ENCODE results near the gene SPDYE5.
"Not testable (repeated sequence)": the region's sequence is repeated elsewhere in the genome, so short reads cannot be mapped to it uniquely, and the experiment has no call there.

The SPDYE5 gene, protein sequence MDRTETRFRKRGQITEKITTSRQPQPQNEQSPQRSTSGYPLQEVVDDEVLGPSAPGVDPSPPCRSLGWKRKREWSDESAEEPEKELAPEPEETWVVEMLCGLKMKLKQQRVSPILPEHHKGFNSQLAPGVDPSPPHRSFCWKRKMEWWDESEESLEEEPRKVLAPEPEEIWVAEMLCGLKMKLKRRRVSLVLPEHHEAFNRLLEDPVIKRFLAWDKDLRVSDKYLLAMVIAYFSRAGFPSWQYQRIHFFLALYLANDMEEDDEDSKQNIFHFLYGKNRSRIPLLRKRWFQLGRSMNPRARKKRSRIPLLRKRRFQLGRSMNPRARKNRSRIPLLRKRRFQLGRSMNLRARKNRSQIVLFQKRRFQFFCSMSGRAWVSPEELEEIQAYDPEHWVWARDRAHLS

DNA sequence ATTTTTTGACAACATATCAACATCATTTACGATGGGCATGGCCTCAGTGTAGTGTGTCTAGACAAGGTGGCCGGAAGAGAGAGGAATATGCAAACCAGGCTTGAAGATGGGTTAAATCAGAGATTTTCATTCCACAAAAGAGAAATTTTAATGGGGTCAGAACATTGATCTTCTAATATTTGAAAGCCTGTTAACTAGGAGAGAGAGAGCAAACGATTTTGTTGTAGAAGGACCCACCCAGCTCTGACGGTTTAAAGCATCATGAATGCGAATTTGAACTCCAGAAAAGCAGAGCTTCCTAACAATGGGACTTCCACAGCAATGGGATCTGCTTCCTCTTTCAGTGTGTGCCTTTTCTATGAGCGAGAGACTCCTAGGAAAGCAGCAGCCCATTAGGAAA lies at the start of gene SPDYE5:
TSS of gene SPDYE5 (plus strand) at position 301 of the 400 bp plus-strand sequence. CDS start 1,728 bp downstream, outside the sequence.
- not testable (repeated sequence) for DNase-seq (ENCODE audit: low read depth); H3K4me3 ChIP-seq (ENCODE audit: low read depth, low read length)

DNA sequence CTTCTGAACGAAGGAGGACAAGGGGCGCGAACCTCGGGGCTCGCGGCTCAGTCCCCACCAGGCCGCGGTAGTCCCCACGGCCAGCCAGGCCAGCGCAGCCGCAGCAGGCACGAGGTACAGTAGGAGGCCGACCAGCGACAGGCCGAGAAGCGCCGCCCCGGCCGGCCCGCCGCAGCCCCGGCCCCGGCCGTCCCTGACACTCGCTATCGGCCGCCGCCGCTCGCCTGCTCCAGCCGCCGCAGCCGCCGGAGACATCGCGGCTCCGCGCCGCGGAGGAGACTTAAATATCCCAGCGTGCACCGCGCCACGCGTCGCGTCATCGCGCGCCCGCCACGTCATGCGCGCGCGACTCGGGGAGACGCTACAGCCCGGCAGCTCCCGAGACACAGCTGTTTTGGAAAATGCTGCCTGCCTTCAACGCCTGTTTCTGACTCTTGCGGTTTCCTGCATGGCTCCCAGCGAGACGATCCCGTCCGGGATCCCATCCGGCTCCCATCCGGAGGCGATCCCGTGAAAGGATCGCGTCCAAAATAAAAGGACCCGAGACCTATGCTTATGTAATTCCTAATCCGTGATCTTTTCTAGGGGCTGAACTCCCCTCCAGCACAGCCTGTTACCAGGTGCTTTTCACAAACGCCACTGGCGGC lies 49.5 kb upstream of the SPDYE5 start:
- not testable (repeated sequence) for DNase-seq (ENCODE audit: low read depth)
- H3K4me3 ChIP-seq (ENCODE audit: low read depth, low read length): peak overlapping the region; percentile 46

DNA sequence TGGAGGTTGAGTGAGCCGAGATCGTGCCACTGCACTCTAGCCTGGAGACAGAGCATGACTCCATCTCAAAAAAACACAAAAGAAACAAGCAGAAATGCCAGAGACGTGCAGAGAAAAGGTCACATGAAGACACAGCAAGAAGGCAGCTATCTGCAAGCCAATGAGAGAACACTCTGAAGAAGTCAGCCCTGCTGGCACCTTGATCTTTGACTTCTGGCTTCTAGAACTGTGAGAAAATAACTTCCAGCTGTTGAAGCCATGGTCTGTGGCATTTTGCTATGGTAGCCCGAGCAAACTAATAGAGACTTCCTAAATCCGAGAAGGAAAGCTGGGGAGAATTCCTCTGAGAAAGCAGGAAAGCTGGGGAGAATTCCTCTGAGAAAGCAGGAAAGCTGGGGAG lies 42.2 kb upstream of the SPDYE5 start:
- H3K4me3 ChIP-seq (ENCODE audit: low read depth, low read length); DNase-seq (ENCODE audit: low read depth): not testable (repeated sequence)

DNA sequence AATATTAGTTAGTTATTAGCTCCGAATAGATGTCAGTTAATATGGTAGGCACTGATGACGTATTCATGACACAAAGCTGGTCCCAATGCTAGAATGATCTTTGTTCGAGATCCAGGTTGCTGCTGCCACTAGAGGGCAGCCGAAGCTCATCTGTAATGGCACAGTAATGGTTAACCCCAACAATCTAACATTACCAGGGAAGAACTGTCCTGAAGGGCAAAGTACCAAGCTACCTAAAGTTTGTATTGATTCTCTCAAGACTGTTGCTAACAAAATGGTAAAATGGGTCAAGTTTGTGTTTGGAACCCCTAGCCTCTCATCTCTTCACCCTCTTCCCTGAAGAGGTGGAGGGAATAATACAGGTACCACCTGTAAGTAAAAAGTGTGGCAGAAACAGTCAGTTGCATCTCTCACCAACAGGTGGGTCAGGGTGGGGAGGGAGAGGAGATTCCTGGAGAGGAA lies 39.6 kb upstream of the SPDYE5 start:
- DNase-seq (ENCODE audit: low read depth); H3K4me3 ChIP-seq (ENCODE audit: low read depth, low read length): not testable (repeated sequence)

DNA sequence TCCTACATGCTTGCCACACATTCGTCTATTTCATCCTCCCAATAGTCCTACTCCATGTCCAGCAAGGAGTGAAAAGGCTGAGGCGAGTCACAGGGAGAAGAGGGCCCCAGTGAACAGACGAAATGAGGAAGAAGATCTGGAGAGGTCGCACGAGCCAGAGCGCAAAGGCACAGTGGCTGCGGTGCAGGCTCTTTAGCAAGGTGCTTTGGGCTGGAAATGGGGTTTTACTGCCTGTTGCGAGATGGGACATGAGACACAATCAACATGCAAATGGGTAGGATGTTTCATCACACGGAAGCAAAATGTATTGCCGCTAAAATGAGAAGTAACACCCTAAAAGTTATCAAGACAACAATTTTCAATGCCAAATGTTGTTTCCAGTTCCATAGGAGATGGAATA lies 35.7 kb upstream of the SPDYE5 start:
- H3K4me3 ChIP-seq (ENCODE audit: low read depth, low read length); DNase-seq (ENCODE audit: low read depth): not testable (repeated sequence)

DNA sequence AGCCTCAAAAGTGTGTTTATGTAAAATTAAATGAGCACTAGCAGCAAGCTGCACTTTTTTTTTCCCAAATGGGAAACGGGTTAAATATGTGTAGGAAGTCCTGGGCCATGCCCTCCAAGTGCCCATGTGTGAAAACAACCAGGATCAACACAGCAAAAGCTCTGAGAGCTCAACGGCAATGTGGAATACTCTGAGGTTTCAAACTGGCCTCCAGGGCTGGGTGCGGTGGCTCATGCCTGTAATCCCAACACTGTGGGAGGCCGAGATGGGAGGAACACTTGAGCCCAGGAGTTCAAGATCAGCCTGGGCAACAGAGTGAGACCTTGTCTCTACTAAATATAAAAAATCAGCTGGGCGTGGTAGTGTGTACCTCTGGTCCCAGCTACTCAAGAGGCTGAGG lies 34.1 kb upstream of the SPDYE5 start:
- H3K4me3 ChIP-seq (ENCODE audit: low read depth, low read length); DNase-seq (ENCODE audit: low read depth): not testable (repeated sequence)

DNA sequence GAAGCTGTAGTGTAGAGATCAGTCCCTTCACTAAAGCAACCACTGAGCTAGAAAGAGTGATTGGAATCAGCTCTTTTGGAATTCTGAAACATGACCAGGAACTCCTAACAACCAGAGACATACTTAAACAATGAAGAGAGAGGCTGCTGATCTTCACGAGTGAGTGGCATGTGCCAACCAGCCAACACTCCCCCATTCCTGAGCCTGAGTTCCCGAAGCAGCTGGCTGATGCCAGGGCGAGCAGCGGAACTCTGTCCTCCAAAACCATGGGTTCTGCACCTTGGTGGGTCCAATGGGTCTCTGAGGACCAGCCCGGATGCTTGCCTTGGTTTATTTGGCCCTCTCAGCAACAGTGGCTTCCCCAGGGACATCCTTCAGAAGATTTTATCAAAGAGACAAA lies 31.6 kb upstream of the SPDYE5 start:
- not testable (repeated sequence) for H3K4me3 ChIP-seq (ENCODE audit: low read depth, low read length); DNase-seq (ENCODE audit: low read depth)

DNA sequence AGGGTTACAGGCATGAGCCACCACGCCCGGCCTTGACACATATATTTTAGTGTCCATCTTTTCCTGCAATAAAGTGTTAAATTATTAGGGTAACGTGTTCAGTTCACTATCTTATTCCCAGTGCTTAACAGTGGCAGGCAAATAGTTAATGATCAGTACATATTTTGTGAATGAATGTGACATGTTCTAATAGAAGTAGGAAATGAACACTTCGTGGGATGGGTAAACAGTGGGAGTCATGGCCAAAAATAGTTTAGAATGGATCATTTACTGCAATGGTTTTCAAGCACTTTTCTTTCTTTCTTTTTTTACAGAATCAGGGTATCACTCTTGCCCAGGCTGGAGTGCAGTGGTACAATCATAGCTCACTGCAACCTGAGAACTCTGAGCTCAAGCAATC lies 22.0 kb upstream of the SPDYE5 start:
- H3K4me3 ChIP-seq (ENCODE audit: low read depth, low read length); DNase-seq (ENCODE audit: low read depth): not testable (repeated sequence)

DNA sequence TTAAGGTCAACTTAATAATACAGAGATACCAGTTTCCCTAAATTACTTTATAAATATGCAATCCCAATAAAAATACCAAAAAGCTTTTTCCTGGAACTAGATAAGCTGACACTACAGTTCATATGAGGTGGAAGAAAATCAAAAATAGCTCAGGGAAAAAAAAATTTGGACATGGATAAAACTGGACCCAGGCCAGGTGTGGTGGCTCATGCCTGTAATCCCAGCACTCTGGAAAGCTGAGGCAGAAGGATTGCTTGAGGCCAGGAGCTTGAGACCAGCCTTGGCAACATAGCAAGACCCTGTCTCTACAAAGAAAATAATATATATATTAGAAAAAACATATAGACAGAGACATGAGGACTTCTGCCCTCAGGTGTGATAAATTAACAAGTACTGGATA lies 14.7 kb upstream of the SPDYE5 start:
- DNase-seq (ENCODE audit: low read depth); H3K4me3 ChIP-seq (ENCODE audit: low read depth, low read length): not testable (repeated sequence)

DNA sequence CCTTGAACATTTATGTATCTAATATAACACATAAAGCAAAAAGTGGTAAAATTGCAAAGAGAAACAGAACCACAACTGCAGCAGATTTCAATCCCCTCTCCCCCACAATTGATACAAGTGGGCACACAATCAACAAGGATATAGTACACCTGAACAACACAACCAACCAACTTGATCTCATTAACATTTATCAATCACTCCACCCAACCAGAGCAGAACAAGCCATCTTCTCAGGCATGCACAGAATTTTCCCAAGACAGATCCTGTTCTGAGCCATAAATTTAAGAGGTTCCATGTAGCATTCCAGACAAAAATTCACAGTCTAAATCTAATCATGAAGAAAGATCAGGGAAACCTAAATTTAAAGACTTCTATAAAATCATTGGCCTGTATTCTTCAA lies 11.8 kb upstream of the SPDYE5 start:
- H3K4me3 ChIP-seq (ENCODE audit: low read depth, low read length); DNase-seq (ENCODE audit: low read depth): not testable (repeated sequence)

DNA sequence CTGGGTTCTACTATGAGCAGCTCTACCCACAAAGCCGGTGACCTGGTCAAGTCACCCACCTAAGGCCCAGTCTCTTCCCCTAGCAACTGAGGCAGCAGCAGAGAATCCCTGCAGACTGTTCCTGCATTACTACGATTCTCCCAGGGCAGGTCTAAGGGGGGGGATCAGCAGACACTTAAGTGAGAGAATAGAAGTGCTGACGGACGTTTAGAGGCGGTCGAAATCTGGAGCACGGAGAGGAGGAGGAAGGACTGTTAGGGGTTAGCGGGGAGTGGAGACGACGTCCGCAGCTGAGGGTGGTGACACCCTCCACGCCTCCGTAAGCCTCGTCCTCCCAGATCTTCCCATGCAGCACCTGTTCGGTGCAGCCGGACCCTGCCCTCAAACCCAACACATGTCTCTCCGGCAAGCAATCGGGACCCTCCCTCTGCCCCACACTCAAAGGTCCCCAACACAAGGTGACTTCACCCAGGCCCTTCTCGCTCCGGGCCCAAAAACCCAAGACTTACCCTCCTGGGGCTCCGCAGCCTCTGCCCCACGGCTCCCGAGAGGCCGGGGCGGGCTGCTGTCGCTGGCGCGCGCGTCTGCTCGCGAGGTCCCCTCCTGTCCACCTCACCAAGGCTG lies 6.7 kb upstream of the SPDYE5 start:
- not testable (repeated sequence) for DNase-seq (ENCODE audit: low read depth)
- peak overlapping the region; percentile 71 for H3K4me3 ChIP-seq (ENCODE audit: low read depth, low read length)

DNA sequence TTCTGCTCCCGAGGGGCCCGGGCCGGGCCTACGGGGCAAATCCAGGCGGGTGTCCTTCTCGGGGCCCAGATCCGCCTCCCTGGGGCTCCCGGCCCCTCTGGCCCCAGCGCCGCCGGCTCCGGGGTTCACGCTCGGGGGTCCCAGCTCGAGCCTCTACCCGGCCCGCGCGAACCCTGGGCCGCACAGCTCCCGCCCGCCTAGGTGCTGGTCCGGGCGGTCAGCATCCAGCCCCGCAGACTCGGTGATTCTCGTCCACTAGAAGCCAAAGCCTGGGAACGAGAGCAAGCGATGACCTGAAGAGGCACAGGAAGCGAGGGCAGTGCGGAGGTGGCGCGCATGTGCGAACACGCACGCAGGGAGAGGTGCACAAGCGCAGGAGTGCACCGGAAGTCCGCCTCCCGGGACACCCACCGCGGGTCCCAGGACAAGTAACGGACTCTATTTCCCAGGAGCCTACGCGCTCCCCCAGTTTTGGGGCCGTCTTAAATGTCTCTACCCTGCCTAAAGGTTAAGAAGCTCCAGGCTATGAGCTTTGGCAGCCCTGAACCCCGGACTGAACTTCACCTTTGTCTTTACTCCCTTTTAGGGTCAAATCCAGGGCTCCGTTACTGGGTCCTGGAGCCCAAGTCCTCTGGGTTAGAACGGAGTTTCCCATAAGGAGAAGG lies 6.0 kb upstream of the SPDYE5 start, which contains the start of gene POM121C:
TSS of gene POM121C (minus strand) at position 321 of the 665 bp plus-strand sequence. CDS start 44,803 bp downstream, outside the sequence.
- peak; percentile 69 for DNase-seq (ENCODE audit: low read depth)
- H3K4me3 ChIP-seq (ENCODE audit: low read depth, low read length): peak within 1 kb of the TSS; percentile 71

DNA sequence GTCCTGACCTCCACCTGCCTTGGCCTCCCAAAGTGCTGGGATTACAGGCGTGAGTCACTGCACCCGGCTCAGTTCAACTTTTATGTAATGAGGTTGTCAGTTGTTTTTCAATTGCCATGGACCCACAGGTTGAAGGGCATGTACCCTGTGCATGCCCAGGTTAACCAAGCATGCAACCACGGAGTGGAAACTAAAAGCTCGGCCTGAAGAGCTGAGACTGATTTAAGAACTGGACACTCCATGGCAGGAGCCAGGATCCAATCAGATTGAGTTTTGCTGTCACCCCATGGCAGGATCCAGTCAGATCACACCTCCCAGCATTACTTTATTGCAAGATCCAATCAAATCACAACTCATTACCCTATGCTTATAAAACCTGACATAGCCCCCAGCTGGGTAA lies 16.9 kb downstream of the SPDYE5 start:
- not testable (repeated sequence) for H3K4me3 ChIP-seq (ENCODE audit: low read depth, low read length); DNase-seq (ENCODE audit: low read depth)

DNA sequence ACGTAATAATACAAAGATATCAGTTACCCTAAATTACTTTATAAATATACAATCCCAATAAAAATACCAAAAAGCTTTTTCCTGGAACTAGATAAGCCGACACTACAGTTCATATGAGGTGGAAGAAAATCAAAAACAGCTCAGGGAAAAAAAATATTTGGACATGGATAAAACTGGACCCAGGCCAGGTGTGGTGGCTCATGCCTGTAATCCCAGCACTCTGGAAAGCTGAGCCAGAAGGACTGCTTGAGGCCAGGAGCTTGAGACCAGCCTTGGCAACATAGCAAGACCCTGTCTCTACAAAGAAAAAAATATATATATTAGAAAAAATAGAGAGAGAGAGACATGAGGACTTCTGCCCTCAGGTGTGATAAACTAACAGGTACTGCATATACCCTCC lies 26.7 kb downstream of the SPDYE5 start:
- not testable (repeated sequence) for DNase-seq (ENCODE audit: low read depth); H3K4me3 ChIP-seq (ENCODE audit: low read depth, low read length)

DNA sequence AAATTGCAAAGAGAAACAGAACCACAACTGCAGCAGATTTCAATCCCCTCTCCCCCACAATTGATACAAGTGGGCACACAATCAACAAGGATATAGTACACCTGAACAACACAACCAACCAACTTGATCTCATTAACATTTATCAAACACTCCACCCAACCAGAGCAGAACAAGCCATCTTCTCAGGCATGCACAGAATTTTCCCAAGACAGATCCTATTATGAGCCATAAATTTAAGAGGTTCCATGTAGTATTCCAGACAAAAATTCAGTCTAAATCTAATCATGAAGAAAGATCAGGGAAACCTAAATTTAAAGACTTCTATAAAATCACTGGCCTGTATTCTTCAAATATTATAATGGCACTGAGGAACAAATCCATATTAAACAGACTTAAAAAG lies 29.6 kb downstream of the SPDYE5 start:
- DNase-seq (ENCODE audit: low read depth); H3K4me3 ChIP-seq (ENCODE audit: low read depth, low read length): not testable (repeated sequence)

DNA sequence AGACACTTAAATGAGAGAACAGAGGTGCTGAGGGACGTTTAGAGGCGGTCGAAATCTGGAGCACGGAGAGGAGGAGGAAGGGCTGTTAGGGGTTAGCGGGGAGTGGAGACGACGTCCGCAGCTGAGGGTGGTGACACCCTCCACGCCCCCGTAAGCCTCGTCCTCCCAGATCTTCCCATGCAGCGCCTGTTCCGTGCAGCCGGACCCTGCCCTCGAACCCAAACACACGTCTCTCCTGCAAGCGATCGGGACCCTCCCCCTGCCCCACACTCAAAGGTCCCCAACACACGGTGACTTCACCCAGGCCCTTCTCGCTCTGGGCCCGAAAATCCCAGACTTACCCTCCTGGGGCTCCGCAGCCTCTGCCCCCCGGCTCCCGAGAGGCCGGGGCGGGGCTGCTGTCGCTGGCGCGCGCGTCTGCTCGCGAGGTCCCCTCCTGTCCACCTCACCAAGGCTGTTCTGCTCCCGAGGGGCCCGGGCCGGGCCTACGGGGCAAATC lies 35.2 kb downstream of the SPDYE5 start:
- H3K4me3 ChIP-seq (ENCODE audit: low read depth, low read length): peak overlapping the region; percentile 90
- DNase-seq (ENCODE audit: low read depth): not testable (repeated sequence)

DNA sequence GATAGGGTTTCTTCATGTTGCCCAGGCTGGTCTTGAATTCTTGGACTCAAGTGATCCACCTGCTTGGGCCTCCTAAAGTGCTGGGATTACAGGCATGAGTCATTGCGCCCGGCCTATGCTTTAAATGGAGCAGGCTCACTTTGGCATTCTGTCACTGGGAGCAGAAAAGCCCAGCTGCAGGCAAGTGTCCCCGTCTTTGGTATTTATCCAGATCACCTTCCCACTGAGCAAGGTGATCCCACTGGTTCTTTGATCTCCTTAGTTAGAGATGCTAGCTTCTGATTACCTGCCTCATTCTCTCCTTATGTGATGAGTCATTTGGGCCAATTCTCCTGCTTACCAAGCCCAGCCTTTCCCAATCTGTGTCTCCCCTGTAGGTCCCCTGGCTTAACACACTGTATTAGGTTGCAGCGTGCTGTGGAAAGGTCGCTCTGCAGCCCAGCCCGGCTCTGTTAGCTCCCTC lies 39.3 kb downstream of the SPDYE5 start:
- no peak for DNase-seq (ENCODE audit: low read depth)
- H3K4me3 ChIP-seq (ENCODE audit: low read depth, low read length): no peak overlapping the region

DNA sequence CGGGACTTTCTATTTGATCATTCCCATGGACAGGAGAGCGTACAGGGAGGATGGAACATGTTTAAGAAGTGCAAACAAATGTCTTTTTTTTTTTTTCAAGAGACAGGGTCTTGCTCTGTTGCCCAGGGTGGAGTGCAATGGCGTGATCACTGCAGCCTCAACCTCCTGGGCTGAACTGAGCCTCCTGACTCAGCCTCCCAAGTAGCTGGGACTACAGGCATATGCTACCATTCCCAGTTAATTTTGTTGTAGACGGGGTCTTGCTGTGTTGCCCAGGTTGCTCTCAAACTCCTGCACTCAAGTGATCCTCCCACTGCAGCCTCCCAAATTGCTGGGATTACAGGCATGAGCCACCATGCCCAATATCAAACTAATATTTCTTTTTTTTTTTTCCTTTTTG lies 40.5 kb downstream of the SPDYE5 start:
- H3K4me3 ChIP-seq (ENCODE audit: low read depth, low read length): no peak overlapping the region
- no peak for DNase-seq (ENCODE audit: low read depth)

DNA sequence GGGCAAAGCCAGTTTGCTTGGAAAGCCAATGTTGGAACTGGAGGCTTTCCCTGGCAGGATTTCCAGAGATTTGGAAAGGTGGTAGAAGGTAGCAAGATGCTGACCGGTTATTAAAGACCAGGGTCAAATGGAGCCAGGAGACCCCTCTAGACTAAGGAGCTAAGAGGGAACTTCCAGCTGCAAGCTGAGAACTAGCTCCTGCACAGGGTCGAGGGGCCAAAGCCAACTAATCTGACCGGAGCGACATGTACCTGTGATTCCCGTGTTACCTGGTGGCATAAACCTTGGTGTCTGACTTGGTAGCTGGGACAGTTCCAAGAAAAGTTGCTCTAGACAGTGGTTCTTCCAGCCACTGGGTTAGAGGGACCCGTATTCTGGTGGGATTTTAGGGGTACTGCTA lies 41.8 kb downstream of the SPDYE5 start:
- DNase-seq (ENCODE audit: low read depth): no peak

More for the DNA sequence above, 41.8 kb downstream of the SPDYE5 start:
- no peak overlapping the region for H3K4me3 ChIP-seq (ENCODE audit: low read depth, low read length)

Data from skeletal muscle cell (primary cell).